ENCODE measurements around the gene NCLN. TPM values are rescaled to one million over a fixed set of nuclear protein-coding genes. Genes with fewer than 3 reads are reported as not detected.

The NCLN gene
- total RNA-seq, 2 donors from 2014 or later = 84.4 to 196 TPM

DNA sequence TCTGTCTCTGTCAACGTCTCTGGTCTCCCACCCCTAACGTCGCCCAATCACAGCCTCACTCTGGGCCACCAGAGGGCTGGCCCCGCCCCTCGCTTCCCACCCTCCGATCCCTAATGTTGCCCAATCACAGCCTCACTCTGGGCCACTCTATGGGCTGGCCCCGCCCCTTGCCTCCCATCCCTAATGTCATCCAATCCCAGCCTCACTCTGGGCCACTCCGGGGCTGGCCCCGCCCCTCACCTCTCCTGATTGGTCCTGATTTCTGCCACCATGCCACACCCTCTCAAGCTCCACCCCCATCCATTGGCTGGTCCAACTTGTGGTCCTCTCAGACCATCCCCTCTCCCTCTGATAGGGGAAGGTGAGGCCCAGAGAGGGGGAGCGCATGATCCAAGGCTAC is 63.7 kb downstream of the NCLN start:
- H3K27me3 Mint-ChIP-seq = peaks cover 14 to 16% of the 10 kb centered on the region in 2 donors
- DNase-seq (ENCODE audit: low spot score) (no peak), ATAC-seq (peak; percentile 51 to 57)
- no peak overlapping the region for H3K27ac Mint-ChIP-seq
- peaks cover 0 to 4% of the 10 kb centered on the region in 2 donors for H3K4me1 Mint-ChIP-seq (ENCODE audit: low read depth in 2 of 2)
- no peaks in the 10 kb centered on the region for H3K36me3 Mint-ChIP-seq
- H3K9me3 Mint-ChIP-seq = peaks cover 5% of the 10 kb centered on the region
- no peak overlapping the region for H3K4me3 Mint-ChIP-seq

DNA sequence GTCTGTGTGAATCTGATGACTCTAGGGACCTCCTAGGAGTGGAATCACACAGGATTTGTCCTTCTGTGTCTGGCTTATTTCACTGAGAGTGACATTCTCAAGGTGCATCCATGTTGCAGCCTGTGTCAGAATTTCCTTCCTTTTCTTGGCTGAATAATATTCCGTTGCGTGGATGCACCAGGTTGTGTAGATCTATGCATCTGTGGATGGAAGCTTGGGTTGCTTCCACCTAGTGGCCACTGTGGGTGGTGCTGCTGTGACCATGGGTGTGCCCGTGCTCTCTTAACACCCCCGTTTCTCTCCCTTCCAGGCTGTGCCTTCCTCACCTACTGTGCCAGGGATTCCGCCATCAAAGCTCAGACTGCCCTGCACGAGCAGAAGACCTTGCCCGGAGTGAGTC is 64.9 kb downstream of the NCLN start:
- H3K4me1 Mint-ChIP-seq (ENCODE audit: low read depth in 2 of 2) = peaks cover 0 to 4% of the 10 kb centered on the region in 2 donors
- ATAC-seq (peak; percentile 52 to 71), DNase-seq (ENCODE audit: low spot score) (no peak)
- peaks cover 21 to 25% of the 10 kb centered on the region in 2 donors for H3K27me3 Mint-ChIP-seq
- no peaks in the 10 kb centered on the region for H3K36me3 Mint-ChIP-seq
- no peak overlapping the region for H3K27ac Mint-ChIP-seq
- peaks cover 9% of the 10 kb centered on the region for H3K9me3 Mint-ChIP-seq
- H3K4me3 Mint-ChIP-seq = no peak overlapping the region

DNA sequence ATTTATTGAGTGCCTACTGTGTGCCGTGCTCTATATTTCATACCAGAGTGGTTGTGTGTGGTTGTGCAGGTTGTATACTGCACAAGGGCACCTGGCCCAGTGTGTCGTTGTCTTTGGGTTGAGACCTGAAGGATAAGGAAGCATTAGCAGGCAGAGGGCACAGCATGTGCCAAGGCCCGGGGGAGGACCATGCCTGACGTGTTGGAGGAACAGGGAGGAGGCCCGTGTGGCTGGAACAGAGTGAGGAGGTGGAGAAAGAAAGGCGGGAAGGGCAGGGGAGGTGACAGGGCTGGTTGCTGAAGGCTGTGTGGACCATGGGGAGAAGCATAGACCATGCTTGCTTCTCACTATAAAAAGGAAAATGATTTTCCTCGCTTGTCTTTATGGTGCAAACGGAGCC is 65.5 kb downstream of the NCLN start:
- H3K4me1 Mint-ChIP-seq (ENCODE audit: low read depth in 2 of 2) = peaks cover 0 to 4% of the 10 kb centered on the region in 2 donors
- no peak overlapping the region for H3K4me3 Mint-ChIP-seq
- H3K36me3 Mint-ChIP-seq = no peaks in the 10 kb centered on the region
- ATAC-seq (no peak), DNase-seq (ENCODE audit: low spot score) (no peak)
- peaks cover 23 to 25% of the 10 kb centered on the region in 2 donors for H3K27me3 Mint-ChIP-seq
- peaks cover 9% of the 10 kb centered on the region for H3K9me3 Mint-ChIP-seq
- no peak overlapping the region for H3K27ac Mint-ChIP-seq

DNA sequence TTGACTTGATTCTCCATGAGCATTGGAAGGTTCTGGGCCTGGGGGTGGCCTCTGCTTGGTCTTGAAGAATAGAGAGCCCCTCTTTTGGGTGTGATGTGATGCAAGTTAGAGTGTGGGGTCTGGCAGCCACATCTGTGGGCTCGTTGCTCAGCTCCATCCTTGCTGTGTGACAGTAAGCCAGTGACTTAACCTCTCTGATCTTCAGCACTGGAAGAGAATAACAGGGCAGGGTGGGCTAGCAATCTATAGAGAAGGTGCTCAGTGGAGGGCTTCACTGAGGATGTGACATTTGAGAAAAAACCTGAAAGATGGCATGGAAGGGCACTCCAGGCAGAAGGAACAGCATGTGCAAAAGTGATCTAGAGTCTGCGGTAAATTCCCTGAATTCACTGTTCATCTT is 66.9 kb downstream of the NCLN start:
- ATAC-seq (no peak), DNase-seq (ENCODE audit: low spot score) (no peak)
- Mint-ChIP-seq H3K4me1 (ENCODE audit: low read depth in 2 of 2) (peaks cover 0 to 6% of the 10 kb centered on the region in 2 donors), H3K36me3 (no peaks in the 10 kb centered on the region), H3K4me3 (no peak overlapping the region), H3K27ac (no peak overlapping the region), H3K27me3 (peaks cover 24 to 25% of the 10 kb centered on the region in 2 donors), H3K9me3 (peaks cover 9% of the 10 kb centered on the region)

DNA sequence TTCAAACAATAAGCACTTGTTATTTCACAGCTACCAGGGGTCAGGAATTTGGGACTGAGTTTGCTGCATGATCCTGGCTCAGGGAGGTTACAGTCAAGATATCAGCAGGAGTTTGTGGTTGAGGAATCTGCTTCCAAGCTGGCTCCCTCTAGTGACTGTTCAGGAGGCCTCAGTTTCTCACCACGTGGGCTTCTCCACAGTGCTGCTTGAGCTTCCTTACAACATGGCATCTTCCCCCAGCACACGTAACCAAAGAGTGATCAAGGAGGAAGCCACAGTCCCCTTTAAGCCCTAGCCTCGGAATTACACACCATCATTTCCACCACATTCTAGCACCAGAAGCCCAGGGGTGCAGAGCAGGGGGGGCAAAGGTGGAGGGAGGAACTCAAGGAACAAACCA is 67.5 kb downstream of the NCLN start:
- H3K36me3 Mint-ChIP-seq = no peaks in the 10 kb centered on the region
- peaks cover 24 to 25% of the 10 kb centered on the region in 2 donors for H3K27me3 Mint-ChIP-seq
- ATAC-seq = no peak
- peaks cover 0 to 6% of the 10 kb centered on the region in 2 donors for H3K4me1 Mint-ChIP-seq (ENCODE audit: low read depth in 2 of 2)
- H3K27ac Mint-ChIP-seq = no peak overlapping the region
- H3K4me3 Mint-ChIP-seq = no peak overlapping the region
- no peak for DNase-seq (ENCODE audit: low spot score)
- H3K9me3 Mint-ChIP-seq = peaks cover 9% of the 10 kb centered on the region

DNA sequence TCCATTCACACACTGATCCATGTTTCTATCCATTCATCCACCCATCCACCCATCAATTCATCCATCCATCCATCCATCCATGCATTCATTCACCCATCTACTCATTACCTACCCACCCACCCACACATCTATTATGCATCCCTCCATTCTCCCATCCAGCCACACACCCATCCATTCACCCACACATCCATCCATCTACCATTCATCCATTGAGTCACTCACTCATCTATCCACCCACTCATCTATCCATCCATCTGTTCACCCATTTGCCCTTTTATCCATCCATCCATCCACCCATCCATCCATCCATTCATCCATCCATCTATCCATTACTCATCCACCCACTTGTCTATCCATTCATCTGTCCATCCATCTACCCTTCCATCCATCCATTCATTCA is 68.8 kb downstream of the NCLN start:
- Mint-ChIP-seq H3K36me3 (no peaks in the 10 kb centered on the region), H3K4me1 (ENCODE audit: low read depth in 2 of 2) (peaks cover 0 to 6% of the 10 kb centered on the region in 2 donors), H3K27me3 (peaks cover 25 to 28% of the 10 kb centered on the region in 2 donors), H3K4me3 (no peak overlapping the region), H3K27ac (no peak overlapping the region), H3K9me3 (peaks cover 9% of the 10 kb centered on the region)
- DNase-seq (ENCODE audit: low spot score) (no peak), ATAC-seq (no peak)

DNA sequence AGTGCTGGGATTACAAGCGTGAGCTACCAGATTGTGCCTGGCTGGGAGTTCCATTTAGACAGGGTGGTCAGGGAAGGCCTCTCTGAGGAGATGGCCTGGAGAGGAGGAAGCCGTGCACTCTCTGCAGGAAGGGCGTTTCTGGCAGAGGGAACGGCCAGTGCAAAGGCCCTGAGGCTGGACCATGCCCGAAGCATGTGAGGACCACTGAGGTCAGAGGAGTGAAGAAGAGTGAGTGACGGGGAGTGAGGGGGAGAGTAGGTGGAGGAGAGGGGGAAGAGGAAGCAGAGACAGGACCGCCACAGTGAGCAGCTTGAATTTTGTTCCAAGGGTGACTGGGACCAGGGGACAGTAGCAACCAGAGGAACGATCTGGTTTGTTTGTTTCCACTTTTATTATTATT is 71.3 kb downstream of the NCLN start:
- no peak overlapping the region for H3K27ac Mint-ChIP-seq
- H3K36me3 Mint-ChIP-seq = no peaks in the 10 kb centered on the region

More for the DNA sequence above, 71.3 kb downstream of the NCLN start:
- DNase-seq (ENCODE audit: low spot score) (no peak), ATAC-seq (no peak)
- Mint-ChIP-seq H3K4me1 (ENCODE audit: low read depth in 2 of 2) (peaks cover 0 to 2% of the 10 kb centered on the region in 2 donors), H3K27me3 (peaks cover 14 to 23% of the 10 kb centered on the region in 2 donors), H3K9me3 (peaks cover 9% of the 10 kb centered on the region), H3K4me3 (no peak overlapping the region)

Other genes starting within 250 kb of the NCLN start
- 10 to 100 TPM in 1 of 2 donors, 1 to 10 TPM in 1; 5.3 to 10.4 TPM for gene ZNF77, start 241.0 kb upstream of the NCLN start, total RNA-seq
- 1 to 10 TPM in 1 of 2 donors, under 1 TPM in 1; 0.45 to 1.8 TPM for gene TLE6, start 208.4 kb upstream of the NCLN start, total RNA-seq
- gene TLE2, start 156.7 kb upstream of the NCLN start, total RNA-seq = 1 to 10 TPM; 1.3 to 3.2 TPM
- gene TLE5, start 123.4 kb upstream of the NCLN start, total RNA-seq = 100 to 1,000 TPM; 242 to 309 TPM
- 1 to 10 TPM in 1 of 2 donors, under 1 TPM in 1; 1.00 to 1.3 TPM for gene GNA11, start 91.6 kb upstream of the NCLN start, total RNA-seq
- gene GNA15, start 49.9 kb upstream of the NCLN start, total RNA-seq = 10 to 100 TPM; 22.2 to 33.3 TPM
- 10 to 100 TPM; 33.5 to 47.0 TPM for gene S1PR4, start 7.2 kb upstream of the NCLN start, total RNA-seq
- under 1 TPM in 1 of 2 donors, not detected in 1; 0.59 TPM for gene CELF5, start 38.7 kb downstream of the NCLN start, total RNA-seq
- 10 to 100 TPM; 21.4 to 41.7 TPM for gene NFIC, start 180.7 kb downstream of the NCLN start, total RNA-seq

Data from natural killer cell treated with Interleukin-12 subunit alpha and Interleukin-12 subunit beta and Interleukin-15 and Interleukin-18, amount 100 ng/mL, for 72 hours (primary cell).